Keratinocyte (primary cell): ENCODE measurements around the gene HOXB8. TPM values are rescaled to one million over a fixed set of nuclear protein-coding genes. Genes with fewer than 3 reads are reported as not detected.

Experiments
- DNase-seq: peaks from one replicate; pipeline ENCODE4 v3.0.0-alpha.2; 2011; ENCODE audit warnings: low read depth, missing footprints, low spot score
- FAIRE-seq: peaks from 2 replicates; lab custom pipeline; 2011; peaks lifted over from hg19 to GRCh38; lab: Jason Lieb, UNC
- H2AFZ ChIP-seq: 2 replicates; pipeline ENCODE4 v1.6.0; 2012; ENCODE audit warnings: low read length, control low read depth, inconsistent platforms; ENCODE audit not compliant: control insufficient read depth
- H3K27ac ChIP-seq: 2 replicates; pipeline ENCODE4 v1.5.1; 2011; ENCODE audit warnings: low read length; ENCODE audit not compliant: control insufficient read depth, insufficient read depth
- H3K27me3 ChIP-seq: 3 replicates; pipeline ENCODE4 v1.6.0; 2011; ENCODE audit warnings: low read length; ENCODE audit not compliant: control insufficient read depth, insufficient read depth; ENCODE audit errors: extremely low read depth
- H3K36me3 ChIP-seq, 2 experiments: 2 replicates in 1 of 2; 3 replicates in 1 of 2; pipeline ENCODE4 v1.5.1; 2011; ENCODE audit warnings: low read length in 2 of 2, mild to moderate bottlenecking in 1 of 2; ENCODE audit not compliant: control insufficient read depth in 2 of 2, insufficient read depth in 2 of 2; ENCODE audit errors: extremely low read depth in 1 of 2
- H3K4me1 ChIP-seq: 3 replicates; pipeline ENCODE4 v1.5.1; 2011; ENCODE audit warnings: low read length; ENCODE audit not compliant: control insufficient read depth, insufficient read depth; ENCODE audit errors: extremely low read depth
- H3K4me2 ChIP-seq: 3 replicates; pipeline ENCODE4 v1.6.0; 2011; ENCODE audit warnings: low read depth, low read length; ENCODE audit not compliant: control insufficient read depth, insufficient read depth; ENCODE audit errors: extremely low read depth
- H3K4me3 ChIP-seq, 3 experiments: fragments of 200-600 bp in 1 of 3; sonication (generic) in 1 of 3; 2 replicates in 2 of 3; 3 replicates in 1 of 3; pipeline ENCODE4 v1.5.1; 2011 to 2016; ENCODE audit warnings: low read length in 3 of 3, mild to moderate bottlenecking in 3 of 3, control low read depth in 2 of 3, inconsistent platforms in 1 of 3, low read depth in 1 of 3, mixed read lengths in 1 of 3, mixed run types in 1 of 3, moderate library complexity in 1 of 3; ENCODE audit not compliant: control insufficient read depth in 2 of 3, insufficient read depth in 2 of 3; ENCODE audit errors: extremely low read depth in 1 of 3
- H3K79me2 ChIP-seq: 2 replicates; pipeline ENCODE4 v1.6.0; 2012; ENCODE audit warnings: low read length; ENCODE audit not compliant: control insufficient read depth, insufficient read depth
- H3K9ac ChIP-seq: 3 replicates; pipeline ENCODE4 v1.6.0; 2011; ENCODE audit warnings: low read length; ENCODE audit not compliant: control insufficient read depth, insufficient read depth; ENCODE audit errors: extremely low read depth
- H3K9me1 ChIP-seq: 3 replicates; pipeline ENCODE4 v1.6.0; 2011; ENCODE audit warnings: low read length; ENCODE audit not compliant: control insufficient read depth, insufficient read depth; ENCODE audit errors: extremely low read depth
- H3K9me3 ChIP-seq: 2 replicates; pipeline ENCODE4 v1.5.1; 2012; ENCODE audit warnings: low read depth, low read length; ENCODE audit not compliant: control insufficient read depth
- H4K20me1 ChIP-seq: 3 replicates; pipeline ENCODE4 v1.6.0; 2011; ENCODE audit warnings: low read length; ENCODE audit not compliant: control insufficient read depth, insufficient read depth; ENCODE audit errors: extremely low read depth
- CTCF ChIP-seq, 3 experiments: IDR thresholded peaks in 1 of 3; conservative IDR thresholded peaks in 1 of 3; optimal IDR thresholded peaks in 1 of 3; 2 replicates in 2 of 3; 3 replicates in 1 of 3; pipeline versions ENCODE3 to v1.5.1; 2011; ENCODE audit warnings: low read length in 3 of 3, mild to moderate bottlenecking in 3 of 3, moderate library complexity in 2 of 3, control low read depth in 1 of 3, inconsistent platforms in 1 of 3; ENCODE audit not compliant: insufficient read depth in 2 of 3; ENCODE audit errors: extremely low read depth in 1 of 3
- EZH2 ChIP-seq: IDR thresholded peaks from one replicate; pipeline ENCODE4 v1.6.1; 2012; ENCODE audit warnings: inconsistent platforms, mild to moderate bottlenecking, low read length, moderate library complexity
- dilution Hi-C: fragments of 300-500 bp; cut with MboI; formaldehyde crosslinking; loops from one replicate; pipeline ENCODE4 v1.7.0; 2020; ENCODE audit warnings: low sequenced_read_pairs; ENCODE audit not compliant: extremely low pct_ligation_motif_present
- polyA plus RNA-seq, 5 experiments: library from polyadenylated mRNA; depleted of rRNA in 3 of 5; stranded (reverse) in 3 of 5; stranded (forward) in 1 of 5; unstranded in 1 of 5; fragments of >200 nt; gene quantifications; 1 replicate in 1 of 5; 2 replicates in 3 of 5; 3 replicates in 1 of 5; pipeline versions ENCODE4 v1.2.1 to v1.2.3, GENCODE V29; 2011 to 2012; ENCODE audit warnings: missing spikeins in 2 of 5, low read depth in 1 of 5, low replicate concordance in 1 of 5

Gene HOXB8
- polyA plus RNA-seq, 1 donor (not counting 4 experiments of a cell fraction or from before 2014, with no cell fraction given), result not detected

DNA sequence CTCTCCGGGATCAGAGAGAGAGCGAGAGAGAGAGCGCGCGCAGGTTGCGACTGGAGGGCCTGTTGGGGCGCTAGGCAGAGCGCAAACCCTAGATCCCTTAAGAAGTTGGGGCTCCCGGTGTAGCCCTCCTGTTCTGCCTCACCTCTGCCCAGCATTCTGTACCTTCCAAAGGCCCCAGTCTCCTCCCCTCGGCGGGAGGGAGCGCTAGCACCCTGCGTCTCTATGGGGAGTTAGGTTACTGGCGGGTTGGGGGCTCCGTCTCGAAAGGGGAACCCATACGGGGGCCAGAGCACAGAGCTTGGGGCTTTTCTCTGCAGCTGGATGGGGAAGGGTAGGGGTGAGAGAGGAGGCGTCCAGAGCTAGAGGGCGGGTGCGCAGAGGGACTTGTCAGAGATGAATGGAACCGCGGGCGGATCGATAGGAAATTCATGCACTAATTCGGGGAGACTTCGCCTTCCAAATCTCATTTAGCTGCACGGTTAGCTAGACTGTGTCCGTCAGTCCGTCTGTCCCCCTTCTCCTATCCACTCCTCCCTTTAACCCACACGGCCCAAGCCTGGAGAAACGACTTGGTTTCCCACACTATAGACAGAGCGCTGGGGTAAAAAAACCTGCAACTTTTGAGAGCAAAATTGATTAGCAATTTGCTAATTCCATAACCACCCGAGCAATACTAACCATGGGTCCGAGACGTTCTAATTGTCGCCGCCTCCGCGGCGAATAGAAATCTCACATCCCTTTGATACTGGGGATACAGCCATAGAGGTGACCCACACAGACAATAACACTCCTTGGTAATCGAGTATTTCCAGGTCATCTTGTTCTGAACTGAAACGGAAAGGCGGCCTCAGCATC is 36.2 kb downstream of the HOXB8 start:
- peak overlapping the region; percentile 60 for H2AFZ ChIP-seq
- dilution Hi-C loops, result no loop called here
- H3K9me3 ChIP-seq, result no peaks in the 10 kb centered on the region
- peaks cover 19% of the 10 kb centered on the region for H3K4me1 ChIP-seq
- H3K79me2 ChIP-seq, result no peaks in the 10 kb centered on the region
- DNase-seq (no peak), FAIRE-seq (peak; percentile 44)
- peak overlapping the region; percentile 71 for H3K4me2 ChIP-seq
- H3K27me3 ChIP-seq, result peaks cover 82% of the 10 kb centered on the region
- TF ChIP-seq CTCF (optimal IDR thresholded peaks at IDR 0.05 in 1 of 3, IDR thresholded peaks at IDR 0.05 in 1 of 3, conservative IDR thresholded peaks at IDR 0.05 in 1 of 3; ENCODE audit: extremely low read depth in 1 of 3, insufficient read depth in 2 of 3, low read length in 3 of 3) (no peak), EZH2 (peak; percentile 84)
- peak overlapping the region; percentile 58 for H3K9ac ChIP-seq
- H3K27ac ChIP-seq, result no peak overlapping the region
- peaks cover 0 to 2% of the 10 kb centered on the region in 2 experiments for H3K36me3 ChIP-seq
- peak overlapping the region; percentile 58 to 76 (median 65) for H3K4me3 ChIP-seq
- H3K9me1 ChIP-seq, result no peaks in the 10 kb centered on the region
- H4K20me1 ChIP-seq, result no peaks in the 10 kb centered on the region

GRCh38 chr17:48577946-48578615 is 37.0 kb downstream of the HOXB8 start, which contains the start of gene HOXB4:
TSS of gene HOXB4 (minus strand) at chr17:48578350. CDS start at chr17:48578319, 31 bp downstream.
- no peaks in the 10 kb centered on the region for H3K9me3 ChIP-seq
- peak within 1 kb of the TSS; percentile 58 for H3K9ac ChIP-seq
- H4K20me1 ChIP-seq, result no peaks in the 10 kb centered on the region
- peak within 1 kb of the TSS; percentile 60 for H2AFZ ChIP-seq
- H3K4me2 ChIP-seq, result peak within 1 kb of the TSS; percentile 85
- FAIRE-seq (no peak), DNase-seq (no peak)
- dilution Hi-C loops, result no loop called here
- peaks cover 0 to 2% of the 10 kb centered on the region in 2 experiments for H3K36me3 ChIP-seq
- no peak within 1 kb of the TSS for H3K27ac ChIP-seq
- H3K4me3 ChIP-seq, result peak within 1 kb of the TSS; percentile 58 to 76 (median 65)
- peaks cover 27% of the 10 kb centered on the region for H3K4me1 ChIP-seq
- no peak for TF ChIP-seq CTCF (optimal IDR thresholded peaks at IDR 0.05 in 1 of 3, IDR thresholded peaks at IDR 0.05 in 1 of 3, conservative IDR thresholded peaks at IDR 0.05 in 1 of 3; ENCODE audit: extremely low read depth in 1 of 3, insufficient read depth in 2 of 3, low read length in 3 of 3)
- no peak for TF ChIP-seq EZH2
- peaks cover 89% of the 10 kb centered on the region for H3K27me3 ChIP-seq
- no peaks in the 10 kb centered on the region for H3K9me1 ChIP-seq
- H3K79me2 ChIP-seq, result no peaks in the 10 kb centered on the region
